Thoracic aorta (tissue), 2 donors: ENCODE measurements around the gene RIMBP2. TPM values are rescaled to one million over a fixed set of nuclear protein-coding genes. Genes with fewer than 3 reads are reported as not detected.

ENCODE experiments used
- ATAC-seq: fragments of 150-250 bp; one replicate; pipeline ENCODE4 v1.8.0; 2017; ENCODE audit warnings: low read depth; ENCODE audit not compliant: insufficient number of reproducible peaks, low FRiP score
- DNase-seq: peaks from one replicate; pipeline ENCODE4 v3.0.0-alpha.2; 2020; ENCODE audit warnings: low spot score
- H3K27ac ChIP-seq, 2 donors: fragments of 200-600 bp; sonication (generic); 1 replicate in 1 of 2; 2 replicates in 1 of 2; pipeline ENCODE4 v1.5.1; 2016; ENCODE audit warnings: mild to moderate bottlenecking in 2 of 2, moderate library complexity in 2 of 2
- H3K27me3 ChIP-seq: fragments of 200-600 bp; sonication (generic); replicated peaks from 2 replicates; pipeline ENCODE4 v1.6.0; 2016; ENCODE audit warnings: mild to moderate bottlenecking; ENCODE audit not compliant: insufficient read depth
- H3K36me3 ChIP-seq: fragments of 200-600 bp; sonication (generic); one replicate; pipeline ENCODE4 v1.5.1; 2016
- H3K4me1 ChIP-seq, 2 donors: fragments of 200-600 bp; sonication (generic); 1 replicate in 1 of 2; 2 replicates in 1 of 2; pipeline versions ENCODE4 v1.5.1 to v1.6.0; 2016; ENCODE audit warnings: low read depth in 2 of 2, mild to moderate bottlenecking in 1 of 2; ENCODE audit not compliant: control insufficient read depth in 1 of 2
- H3K4me3 ChIP-seq: fragments of 200-600 bp; sonication (generic); 2 replicates; pipeline ENCODE4 v1.5.1; 2016; ENCODE audit warnings: mild to moderate bottlenecking
- H3K9me3 ChIP-seq: fragments of 200-600 bp; sonication (generic); 2 replicates; pipeline ENCODE4 v1.5.1; 2016
- CTCF ChIP-seq: fragments of 200-600 bp; sonication (generic); IDR thresholded peaks from one replicate; pipeline ENCODE4 v1.5.1; 2019; ENCODE audit warnings: antibody characterized with exemption
- total RNA-seq, 2 donors: library from RNA; depleted of rRNA; stranded (reverse); fragments of >200 nt; gene quantifications; one replicate each; pipeline versions ENCODE4 v1.1.0 to v1.2.3, GENCODE V29; 2016

Gene RIMBP2
- total RNA-seq, 2 donors from 2014 or later, result 0.54 to 0.92 TPM

DNA sequence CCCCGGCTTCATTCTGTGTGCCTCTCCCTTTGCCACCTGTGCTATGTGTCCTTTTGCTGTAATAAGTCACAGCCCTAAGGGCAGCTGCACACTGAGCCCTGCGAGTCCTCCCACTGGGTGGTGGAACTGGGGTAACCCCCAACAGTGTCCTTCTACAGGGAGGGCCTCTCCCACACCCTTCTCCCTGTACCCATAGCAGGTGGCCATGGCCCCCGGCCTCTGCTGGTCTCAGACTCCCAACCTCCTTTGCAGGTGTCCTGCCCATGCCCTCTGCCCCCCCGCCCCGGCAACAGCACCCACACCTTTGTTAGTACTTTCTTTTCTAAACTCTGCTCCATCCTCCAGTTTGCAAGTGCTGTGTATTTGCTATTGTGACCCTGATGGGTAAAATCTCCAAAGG is 206.6 kb downstream of the RIMBP2 start:
- H3K27me3 ChIP-seq, result no peaks in the 10 kb centered on the region
- H3K9me3 ChIP-seq, result no peaks in the 10 kb centered on the region
- no peak for ATAC-seq
- H3K4me1 ChIP-seq, result no peaks in the 10 kb centered on the region
- no peaks in the 10 kb centered on the region for H3K36me3 ChIP-seq
- H3K27ac ChIP-seq, result no peak overlapping the region
- H3K4me3 ChIP-seq, result no peak overlapping the region
- no peak for DNase-seq
- TF ChIP-seq CTCF, result no peak

DNA sequence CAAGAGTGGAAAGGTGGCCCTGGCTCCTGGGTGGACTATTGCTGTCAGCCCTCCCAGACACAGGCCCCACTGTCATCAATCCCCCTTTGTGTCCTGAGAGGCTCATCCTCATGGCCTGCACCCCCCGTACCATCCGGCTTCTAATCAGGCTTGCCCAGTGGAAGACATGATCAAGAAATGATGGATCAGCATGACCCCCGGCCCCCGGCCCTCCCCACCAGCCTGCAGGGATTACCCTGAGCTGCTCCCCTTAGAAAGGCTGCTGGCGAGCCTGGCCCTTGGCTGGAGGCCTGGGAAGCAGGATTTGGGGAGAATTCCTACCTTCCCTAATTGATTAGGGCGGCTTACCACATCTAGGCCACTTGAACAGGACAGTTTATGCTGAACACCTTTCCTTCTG is 207.3 kb downstream of the RIMBP2 start:
- no peak overlapping the region for H3K4me3 ChIP-seq
- ATAC-seq (no peak), DNase-seq (no peak)
- H3K36me3 ChIP-seq, result no peaks in the 10 kb centered on the region
- no peaks in the 10 kb centered on the region for H3K4me1 ChIP-seq
- no peak for TF ChIP-seq CTCF
- H3K27me3 ChIP-seq, result no peaks in the 10 kb centered on the region
- no peaks in the 10 kb centered on the region for H3K9me3 ChIP-seq
- no peak overlapping the region for H3K27ac ChIP-seq

DNA sequence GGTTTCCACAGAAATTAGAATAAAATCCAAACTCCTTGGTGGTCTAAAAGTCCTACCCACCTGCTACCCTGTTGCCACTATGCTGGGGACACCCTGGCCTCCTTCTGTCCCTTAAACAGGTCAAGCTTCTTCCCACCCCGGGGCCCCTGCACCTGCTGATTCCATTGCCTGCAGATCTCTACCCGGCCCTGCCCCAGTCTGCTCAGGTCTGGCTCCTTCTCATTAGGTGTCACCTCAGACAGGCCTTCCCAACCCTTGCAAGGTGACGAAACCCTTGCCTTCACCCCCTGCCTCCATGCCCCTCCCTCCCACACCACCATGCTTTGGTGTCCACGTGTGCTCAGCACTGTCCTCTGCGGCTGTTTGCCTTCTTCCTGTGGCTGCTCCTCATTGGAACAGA is 207.8 kb downstream of the RIMBP2 start:
- Histone ChIP-seq H3K36me3 (no peaks in the 10 kb centered on the region), H3K4me1 (no peaks in the 10 kb centered on the region), H3K27me3 (no peaks in the 10 kb centered on the region), H3K9me3 (no peaks in the 10 kb centered on the region), H3K27ac (no peak overlapping the region), H3K4me3 (no peak overlapping the region)
- ATAC-seq (no peak), DNase-seq (no peak)
- no peak for TF ChIP-seq CTCF

GRCh38 chr12:130506844-130507243 is 209.3 kb downstream of the RIMBP2 start:
- no peak for TF ChIP-seq CTCF
- no peaks in the 10 kb centered on the region for H3K9me3 ChIP-seq
- H3K4me1 ChIP-seq, result no peaks in the 10 kb centered on the region
- no peak for ATAC-seq
- no peaks in the 10 kb centered on the region for H3K27me3 ChIP-seq
- no peak for DNase-seq
- no peaks in the 10 kb centered on the region for H3K36me3 ChIP-seq
- no peak overlapping the region for H3K27ac ChIP-seq
- H3K4me3 ChIP-seq, result no peak overlapping the region

DNA sequence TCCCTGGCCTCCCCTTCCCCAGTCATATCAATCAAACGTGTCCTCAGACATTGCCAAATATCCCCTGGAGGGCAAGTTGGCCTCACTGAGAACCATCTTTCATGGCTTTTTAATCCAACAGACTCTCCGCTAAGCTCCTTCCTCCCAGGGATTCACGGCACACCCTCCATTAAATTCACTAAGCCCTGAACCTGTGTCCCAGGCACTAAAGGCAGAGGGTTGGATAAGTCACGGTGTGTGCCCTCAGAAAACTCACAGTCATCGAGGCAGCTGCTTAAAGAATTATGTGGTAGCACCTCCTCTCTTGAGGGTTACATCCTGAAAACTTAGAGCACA is 211.3 kb downstream of the RIMBP2 start:
- no peak for ATAC-seq
- DNase-seq, result no peak

More for the DNA sequence above, 211.3 kb downstream of the RIMBP2 start:
- Histone ChIP-seq H3K27me3 (no peaks in the 10 kb centered on the region), H3K4me1 (no peaks in the 10 kb centered on the region), H3K9me3 (no peaks in the 10 kb centered on the region), H3K4me3 (no peak overlapping the region), H3K36me3 (no peaks in the 10 kb centered on the region), H3K27ac (no peak overlapping the region)
- TF ChIP-seq CTCF, result no peak
